Measurements from ENCODE around the gene JMJD4. TPM values are rescaled to one million over a fixed set of nuclear protein-coding genes. Genes with fewer than 3 reads are reported as not detected.

The JMJD4 gene
- total RNA-seq, 2 experiments from 2014 or later, result 20.4 to 21.6 TPM

DNA sequence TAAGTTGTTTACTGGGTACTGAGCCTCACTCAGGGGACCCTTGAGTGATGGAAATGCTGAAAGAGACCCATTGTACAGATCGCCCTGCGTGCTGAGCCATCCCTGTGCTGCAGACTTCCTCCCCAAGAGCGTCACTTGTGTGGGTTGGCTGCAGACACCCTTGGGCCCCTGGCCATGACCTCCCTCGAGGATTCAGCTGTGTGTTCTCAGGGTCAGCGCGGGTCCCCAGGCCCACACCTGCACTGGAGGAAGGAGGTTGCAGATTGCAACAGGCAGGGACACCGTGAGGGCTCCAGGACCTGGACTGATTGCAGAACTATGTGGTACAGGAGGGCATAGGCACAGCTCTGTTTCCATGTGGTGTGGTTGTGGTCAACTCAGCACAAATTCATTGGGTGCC, 4.5 kb upstream of the JMJD4 start:
- DNase-seq (no peak), ATAC-seq (ENCODE audit: low read depth) (no peak)
- peaks cover 20% of the 10 kb centered on the region for H3K4me1 Mint-ChIP-seq
- no peak overlapping the region for H3K27ac Mint-ChIP-seq
- H3K36me3 Mint-ChIP-seq, result peaks cover 2% of the 10 kb centered on the region
- no peak overlapping the region for H3K4me3 Mint-ChIP-seq
- POLR2A ChIA-PET, result no interaction called here
- no peaks in the 10 kb centered on the region for H3K9me3 Mint-ChIP-seq
- no peaks in the 10 kb centered on the region for H3K27me3 Mint-ChIP-seq

DNA sequence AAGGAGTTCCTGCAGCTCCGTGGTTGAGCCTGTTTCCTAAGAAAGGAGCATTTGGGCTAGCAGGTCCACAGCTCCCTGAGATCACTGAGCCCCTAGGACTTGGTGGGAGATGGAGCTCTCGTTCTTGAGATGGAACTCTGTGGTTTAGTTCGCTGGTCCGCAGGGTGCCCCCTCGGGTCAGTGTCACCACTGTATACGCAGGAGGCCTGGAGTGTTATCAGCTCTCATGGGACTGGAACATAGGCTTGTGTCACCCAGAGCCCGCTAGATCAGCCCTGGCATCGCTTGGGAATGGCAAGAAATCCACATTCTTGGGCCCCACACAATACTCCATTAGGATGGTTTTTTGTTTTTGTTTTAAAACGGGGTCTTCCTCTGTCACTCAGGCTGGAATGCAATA, 3.7 kb upstream of the JMJD4 start:
- Mint-ChIP-seq H3K36me3 (peaks cover 2% of the 10 kb centered on the region), H3K4me3 (no peak overlapping the region), H3K9me3 (no peaks in the 10 kb centered on the region), H3K27me3 (no peaks in the 10 kb centered on the region), H3K4me1 (peaks cover 20% of the 10 kb centered on the region), H3K27ac (no peak overlapping the region)
- no peak for DNase-seq
- POLR2A ChIA-PET, result no interaction called here
- ATAC-seq (ENCODE audit: low read depth), result no peak

DNA sequence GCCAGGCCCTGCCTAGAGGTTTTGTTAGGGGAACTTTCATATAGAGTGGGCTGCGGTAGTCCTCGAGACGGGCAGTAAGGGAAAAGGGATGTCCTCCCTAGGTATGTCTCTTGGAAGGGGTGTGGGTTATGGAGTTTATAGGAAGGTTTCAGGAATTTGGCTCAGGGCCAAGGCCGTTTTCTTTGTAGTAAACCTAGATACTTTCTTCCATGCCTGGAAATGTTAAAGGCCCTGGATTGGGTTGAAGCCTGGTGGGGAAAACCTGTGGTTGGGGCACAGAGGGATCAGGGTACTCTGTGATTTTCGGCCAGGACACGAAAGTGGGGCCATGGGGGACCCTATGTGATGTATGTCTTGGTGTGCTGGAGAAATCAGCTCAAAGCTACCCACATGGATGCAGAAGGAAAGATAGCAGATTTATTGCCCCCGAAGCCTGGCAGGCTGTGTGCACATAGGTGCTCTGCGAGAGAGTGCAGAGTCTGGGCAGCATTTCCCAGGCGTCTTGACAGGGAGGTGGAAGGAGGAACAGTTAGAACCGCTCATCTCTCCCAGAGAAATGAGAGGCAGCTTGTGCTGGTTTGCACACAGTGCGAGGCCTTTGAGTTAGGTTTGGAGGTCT, 1.8 kb upstream of the JMJD4 start:
- POLR2A ChIA-PET, result interaction anchor here (1.0 to 1.2 kb wide), 2 partner anchors 8 to 16 kb away, joined by 3 read pairs; no protein-coding TSS in a partner anchor
- Mint-ChIP-seq H3K36me3 (peaks cover 2% of the 10 kb centered on the region), H3K9me3 (no peaks in the 10 kb centered on the region), H3K4me3 (no peak overlapping the region), H3K27ac (no peak overlapping the region), H3K4me1 (peaks cover 25% of the 10 kb centered on the region), H3K27me3 (no peaks in the 10 kb centered on the region)
- ATAC-seq (ENCODE audit: low read depth) (no peak), DNase-seq (no peak)

DNA sequence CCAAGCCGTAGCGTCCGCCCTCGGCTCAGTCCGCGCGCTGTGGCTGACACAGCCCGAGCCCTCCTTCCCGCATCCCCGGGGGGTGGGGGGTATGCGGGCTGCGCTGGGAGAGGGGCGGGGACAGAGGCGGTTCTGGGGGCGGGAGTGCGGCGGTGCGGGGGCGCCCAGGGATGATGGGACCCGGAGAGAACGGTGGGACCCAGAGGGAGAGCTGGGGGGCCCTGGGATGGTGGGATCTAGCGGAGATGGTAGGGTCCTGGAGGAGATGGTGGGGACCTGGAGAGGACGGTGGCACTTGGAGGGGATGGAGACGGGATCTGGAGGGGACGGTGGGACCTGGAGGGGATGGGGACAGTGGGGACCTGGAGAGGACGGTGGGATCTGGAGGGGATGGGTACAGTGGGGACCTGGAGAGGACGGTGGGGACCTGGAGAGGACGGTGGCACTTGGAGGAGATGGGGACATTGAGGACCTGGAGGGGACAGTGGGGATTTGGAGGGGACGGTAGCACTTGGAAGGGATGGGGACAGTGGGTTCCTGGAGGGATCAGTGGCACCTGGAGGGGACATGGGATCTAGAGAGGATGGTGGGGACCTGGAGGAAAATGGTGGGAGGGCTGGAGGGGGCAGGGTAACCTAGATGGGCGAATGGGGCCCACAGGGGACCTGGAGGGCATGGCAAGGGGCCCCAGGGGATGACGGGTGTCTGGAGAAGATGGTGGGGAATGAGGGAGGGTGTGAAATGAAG, 610 bp upstream of the JMJD4 start:
- no peak for DNase-seq
- Mint-ChIP-seq H3K27me3 (no peaks in the 10 kb centered on the region), H3K36me3 (peaks cover 2% of the 10 kb centered on the region), H3K4me3 (peak overlapping the region; percentile 97), H3K9me3 (no peaks in the 10 kb centered on the region), H3K27ac (peak overlapping the region; percentile 96), H3K4me1 (peaks cover 23% of the 10 kb centered on the region)
- POLR2A ChIA-PET, result interaction anchor here (0.6 to 1.0 kb wide), 3 partner anchors 17 to 724 kb away, joined by 3 read pairs; no protein-coding TSS in a partner anchor
- ATAC-seq (ENCODE audit: low read depth), result no peak

DNA sequence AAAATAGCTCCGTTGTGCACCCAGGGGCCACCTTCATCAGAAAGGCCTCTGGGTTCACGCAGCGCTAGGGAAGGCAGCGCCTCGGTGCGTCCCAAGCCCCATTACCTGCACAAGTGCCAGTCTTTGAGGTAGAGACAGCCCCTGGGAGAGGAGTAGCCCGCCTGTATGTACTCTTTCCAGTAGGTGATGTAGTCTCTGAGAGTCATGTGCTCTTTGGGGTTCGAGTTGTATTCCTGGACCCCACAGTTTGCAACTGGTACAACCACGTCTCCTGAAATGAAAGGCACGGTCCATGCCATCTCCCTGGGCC, 601 bp downstream of the JMJD4 start:
- ATAC-seq (ENCODE audit: low read depth) (peak; percentile 3), DNase-seq (no peak)
- H3K9me3 Mint-ChIP-seq, result no peaks in the 10 kb centered on the region
- H3K4me3 Mint-ChIP-seq, result peak overlapping the region; percentile 97
- H3K27me3 Mint-ChIP-seq, result no peaks in the 10 kb centered on the region
- H3K27ac Mint-ChIP-seq, result peak overlapping the region; percentile 96
- POLR2A ChIA-PET, result interaction anchor here (0.9 kb wide), 1 partner anchor 53 kb away, joined by 3 read pairs; no protein-coding TSS in a partner anchor
- H3K4me1 Mint-ChIP-seq, result peaks cover 16% of the 10 kb centered on the region
- no peaks in the 10 kb centered on the region for H3K36me3 Mint-ChIP-seq

DNA sequence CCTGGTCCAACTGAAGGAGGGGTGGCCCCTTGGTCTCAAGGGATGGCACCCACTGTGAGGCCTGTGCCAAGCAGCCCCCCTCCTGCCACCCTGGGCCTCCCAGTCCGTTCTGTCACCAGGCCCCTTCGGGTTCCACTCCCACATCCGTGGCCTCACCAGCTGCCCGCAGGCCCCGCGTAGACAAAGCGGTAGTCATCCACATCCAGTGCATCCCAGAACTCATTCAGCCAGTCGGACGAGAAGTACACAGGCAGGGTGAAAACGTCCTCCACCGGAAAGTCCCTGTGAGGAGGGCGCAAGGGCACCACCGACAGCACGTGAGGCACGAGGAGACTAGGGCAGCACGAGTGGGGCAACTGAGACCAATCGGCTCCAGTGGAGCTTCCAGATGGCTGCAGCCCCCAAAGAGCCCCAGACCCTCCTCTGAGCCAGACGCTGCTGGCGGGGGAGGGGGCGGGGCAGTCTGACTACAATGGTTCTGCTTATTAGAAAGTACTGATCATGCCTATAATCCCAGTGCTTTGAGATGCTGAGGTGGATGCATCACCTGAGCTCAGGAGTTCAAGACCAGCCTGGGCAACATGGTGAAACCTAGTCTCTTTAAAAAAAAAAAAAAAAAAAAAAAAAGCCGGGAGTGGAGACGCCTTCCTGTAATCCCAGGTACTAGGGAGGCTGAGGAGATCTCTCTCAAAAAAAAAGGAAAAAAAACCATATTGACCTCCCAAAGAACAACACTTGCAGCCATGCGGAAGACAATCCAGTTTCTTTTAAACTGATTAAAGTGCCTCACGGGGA, 1.2 kb downstream of the JMJD4 start:
- POLR2A ChIA-PET, result interaction anchor here (0.7 kb wide), 1 partner anchor 27 kb away, joined by 4 read pairs; no protein-coding TSS in a partner anchor
- peak overlapping the region; percentile 97 for H3K4me3 Mint-ChIP-seq
- H3K27me3 Mint-ChIP-seq, result no peaks in the 10 kb centered on the region
- peaks cover 16% of the 10 kb centered on the region for H3K4me1 Mint-ChIP-seq
- H3K27ac Mint-ChIP-seq, result peak overlapping the region; percentile 96
- DNase-seq (no peak), ATAC-seq (ENCODE audit: low read depth) (no peak)
- no peaks in the 10 kb centered on the region for H3K36me3 Mint-ChIP-seq
- H3K9me3 Mint-ChIP-seq, result no peaks in the 10 kb centered on the region

DNA sequence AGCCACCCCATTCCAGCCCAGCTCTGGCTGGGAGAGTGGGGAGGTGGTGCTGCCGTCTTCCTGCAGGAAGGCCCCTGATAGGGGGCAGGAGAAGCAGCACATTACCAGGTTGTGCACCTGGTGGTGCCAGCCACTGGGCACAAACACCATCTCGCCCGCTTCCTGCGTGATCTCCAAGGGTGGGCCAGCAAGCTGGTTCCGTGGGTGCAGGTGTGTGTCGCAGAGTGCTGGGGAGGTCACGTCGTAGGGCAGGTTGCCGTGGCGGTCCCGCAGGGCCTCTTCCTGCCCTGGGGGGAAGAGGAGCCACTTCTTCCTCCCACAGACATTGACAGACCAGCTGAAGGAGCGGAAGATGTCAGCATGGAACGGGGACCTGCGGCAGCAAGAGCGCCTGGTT, 1.8 kb downstream of the JMJD4 start:
- DNase-seq (no peak), ATAC-seq (ENCODE audit: low read depth) (no peak)
- Mint-ChIP-seq H3K4me1 (peaks cover 18% of the 10 kb centered on the region), H3K4me3 (peak overlapping the region; percentile 97), H3K9me3 (no peaks in the 10 kb centered on the region), H3K27me3 (no peaks in the 10 kb centered on the region), H3K27ac (peak overlapping the region; percentile 21), H3K36me3 (no peaks in the 10 kb centered on the region)
- POLR2A ChIA-PET, result no interaction called here

DNA sequence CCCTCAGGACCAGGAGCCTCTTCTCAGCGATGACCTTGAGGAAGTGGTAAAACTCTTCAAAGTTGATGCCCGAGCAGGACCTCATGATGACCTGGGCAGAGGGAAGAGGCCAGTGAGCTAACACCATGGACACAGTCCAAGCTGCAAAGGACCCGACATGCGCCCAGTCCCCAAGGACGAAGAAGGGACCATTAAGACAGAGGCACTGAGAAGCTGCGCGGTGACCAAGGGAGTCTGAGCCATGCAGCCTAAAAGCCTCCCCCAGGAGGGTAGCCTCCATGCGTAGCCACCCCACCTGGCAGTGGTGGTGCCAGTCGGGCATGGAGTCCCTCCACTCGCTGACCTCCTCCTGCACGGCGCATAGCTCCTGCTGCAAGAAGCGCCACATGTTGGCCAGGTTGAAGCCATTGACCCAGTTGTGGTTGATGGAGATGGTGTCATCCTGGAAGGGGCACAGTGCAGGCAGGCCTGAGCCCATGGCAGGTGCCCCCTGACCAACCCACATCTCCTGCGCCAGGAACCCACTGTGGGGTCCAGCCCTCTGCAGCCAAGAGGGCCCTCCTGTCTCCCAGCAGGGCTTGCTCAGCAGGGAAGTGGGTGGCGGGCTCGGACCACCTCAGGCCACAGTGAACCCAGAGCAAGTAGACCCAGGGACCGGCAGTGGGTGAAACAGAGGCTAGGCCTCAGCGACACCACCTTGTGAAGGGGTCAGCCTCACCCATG, 2.4 kb downstream of the JMJD4 start:
- POLR2A ChIA-PET, result no interaction called here
- Mint-ChIP-seq H3K9me3 (no peaks in the 10 kb centered on the region), H3K4me3 (no peak overlapping the region), H3K27ac (no peak overlapping the region), H3K27me3 (peaks cover 3% of the 10 kb centered on the region), H3K4me1 (peaks cover 18% of the 10 kb centered on the region), H3K36me3 (no peaks in the 10 kb centered on the region)
- no peak for DNase-seq
- no peak for ATAC-seq (ENCODE audit: low read depth)

DNA sequence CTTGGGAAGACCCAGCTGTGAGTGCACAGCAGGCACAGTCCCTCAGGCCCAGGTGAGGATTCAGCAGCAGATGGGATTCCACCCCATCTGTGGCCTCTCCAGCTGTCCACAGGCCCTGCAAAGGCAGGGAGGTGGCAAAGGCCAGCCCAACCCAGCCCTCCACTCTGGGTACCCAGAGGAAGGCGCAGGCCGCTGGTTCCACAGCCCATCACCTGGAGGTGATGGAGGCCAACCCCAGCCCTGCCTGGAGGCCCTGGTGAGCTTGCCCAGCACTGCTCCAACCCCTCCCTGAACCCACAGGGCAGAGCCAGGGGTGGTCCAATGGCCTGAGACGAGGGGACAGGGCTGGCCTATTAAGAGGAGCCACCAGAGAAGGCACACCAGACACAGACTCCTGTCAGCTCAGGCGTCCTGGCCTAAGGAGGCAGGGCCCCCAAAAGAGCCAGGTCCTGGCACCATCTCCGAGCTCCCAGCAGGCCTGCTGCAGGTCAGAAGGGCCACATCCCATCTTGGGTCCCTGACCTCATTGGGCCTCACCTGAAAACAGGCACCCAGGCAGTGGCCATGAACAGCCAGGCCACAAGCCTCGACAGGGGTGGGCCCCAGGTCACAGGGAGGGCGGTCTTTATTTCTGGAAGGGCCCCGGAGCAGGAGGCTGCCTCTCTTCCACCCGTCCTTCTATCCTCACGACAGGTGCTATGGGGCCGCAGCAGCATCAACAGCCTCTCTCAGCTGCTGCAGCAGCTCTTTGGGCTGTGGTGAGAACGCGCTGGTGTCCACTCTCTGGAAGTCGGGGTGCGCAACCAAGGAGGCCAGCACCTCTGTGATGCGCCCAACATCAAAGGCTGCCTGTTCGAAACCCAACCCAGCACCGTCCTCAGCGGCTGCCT, 3.2 kb downstream of the JMJD4 start:
- ATAC-seq (ENCODE audit: low read depth) (no peak), DNase-seq (no peak)
- Mint-ChIP-seq H3K27ac (no peak overlapping the region), H3K27me3 (peaks cover 9% of the 10 kb centered on the region), H3K4me3 (no peak overlapping the region), H3K4me1 (peaks cover 16% of the 10 kb centered on the region), H3K36me3 (no peaks in the 10 kb centered on the region), H3K9me3 (no peaks in the 10 kb centered on the region)
- POLR2A ChIA-PET, result no interaction called here

DNA sequence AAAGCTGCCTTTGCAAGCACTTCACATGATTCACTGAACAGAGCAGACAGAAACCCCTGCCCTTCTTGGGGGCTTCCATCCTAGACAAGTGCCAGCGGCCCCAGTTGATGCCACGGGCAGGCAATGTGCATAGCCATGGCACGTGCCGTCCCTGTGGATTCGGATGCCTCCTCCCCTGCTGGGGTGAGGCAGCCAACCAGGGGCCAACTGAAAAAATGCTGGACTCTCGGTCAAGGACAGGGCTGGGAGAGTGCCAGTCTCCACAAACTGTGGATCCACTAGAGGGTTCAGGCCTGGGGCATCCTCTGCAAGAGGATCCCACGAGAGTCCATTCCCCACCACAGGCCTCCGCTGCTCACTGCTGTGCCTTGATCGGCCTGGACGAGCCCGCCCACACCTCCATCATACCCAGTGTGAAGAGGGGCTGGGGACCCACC, 3.8 kb downstream of the JMJD4 start:
- H3K27ac Mint-ChIP-seq, result no peak overlapping the region
- H3K4me1 Mint-ChIP-seq, result peaks cover 16% of the 10 kb centered on the region
- H3K27me3 Mint-ChIP-seq, result peaks cover 15% of the 10 kb centered on the region
- peaks cover 2% of the 10 kb centered on the region for H3K9me3 Mint-ChIP-seq
- ATAC-seq (ENCODE audit: low read depth) (no peak), DNase-seq (no peak)
- POLR2A ChIA-PET, result no interaction called here
- no peaks in the 10 kb centered on the region for H3K36me3 Mint-ChIP-seq
- H3K4me3 Mint-ChIP-seq, result no peak overlapping the region

DNA sequence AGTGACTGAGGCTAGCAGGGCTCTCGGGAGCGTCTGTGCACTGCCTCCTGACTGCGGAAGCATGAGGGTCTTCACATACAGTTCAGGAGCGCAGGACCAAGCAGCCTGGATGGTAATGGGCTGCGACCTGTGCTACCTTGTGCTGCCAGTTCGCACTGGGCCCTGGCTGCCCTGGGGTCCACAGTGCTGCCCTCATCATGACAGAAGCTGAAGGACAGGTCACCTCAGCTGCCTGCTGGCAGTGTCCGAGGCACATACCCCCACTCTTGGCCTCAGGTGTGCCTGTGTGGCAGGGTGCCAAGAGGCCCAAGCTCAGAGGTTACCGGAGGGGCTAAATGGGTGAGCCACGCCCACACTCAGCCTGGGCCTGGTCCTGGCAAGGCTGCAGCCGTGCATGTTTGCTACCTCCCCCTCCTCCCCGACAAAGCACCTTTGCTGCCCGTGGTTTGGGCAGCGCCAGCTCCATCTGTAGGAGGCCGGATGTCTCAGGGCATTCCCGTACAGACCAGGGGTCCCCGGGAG, 4.4 kb downstream of the JMJD4 start:
- peaks cover 18% of the 10 kb centered on the region for H3K27me3 Mint-ChIP-seq
- H3K27ac Mint-ChIP-seq, result no peak overlapping the region
- ATAC-seq (ENCODE audit: low read depth) (no peak), DNase-seq (no peak)
- H3K9me3 Mint-ChIP-seq, result peaks cover 2% of the 10 kb centered on the region
- H3K4me3 Mint-ChIP-seq, result no peak overlapping the region
- POLR2A ChIA-PET, result interaction anchor here (0.6 kb wide), 1 partner anchor 302 kb away, joined by 3 read pairs; no protein-coding TSS in a partner anchor
- H3K4me1 Mint-ChIP-seq, result peaks cover 11% of the 10 kb centered on the region
- no peaks in the 10 kb centered on the region for H3K36me3 Mint-ChIP-seq

DNA sequence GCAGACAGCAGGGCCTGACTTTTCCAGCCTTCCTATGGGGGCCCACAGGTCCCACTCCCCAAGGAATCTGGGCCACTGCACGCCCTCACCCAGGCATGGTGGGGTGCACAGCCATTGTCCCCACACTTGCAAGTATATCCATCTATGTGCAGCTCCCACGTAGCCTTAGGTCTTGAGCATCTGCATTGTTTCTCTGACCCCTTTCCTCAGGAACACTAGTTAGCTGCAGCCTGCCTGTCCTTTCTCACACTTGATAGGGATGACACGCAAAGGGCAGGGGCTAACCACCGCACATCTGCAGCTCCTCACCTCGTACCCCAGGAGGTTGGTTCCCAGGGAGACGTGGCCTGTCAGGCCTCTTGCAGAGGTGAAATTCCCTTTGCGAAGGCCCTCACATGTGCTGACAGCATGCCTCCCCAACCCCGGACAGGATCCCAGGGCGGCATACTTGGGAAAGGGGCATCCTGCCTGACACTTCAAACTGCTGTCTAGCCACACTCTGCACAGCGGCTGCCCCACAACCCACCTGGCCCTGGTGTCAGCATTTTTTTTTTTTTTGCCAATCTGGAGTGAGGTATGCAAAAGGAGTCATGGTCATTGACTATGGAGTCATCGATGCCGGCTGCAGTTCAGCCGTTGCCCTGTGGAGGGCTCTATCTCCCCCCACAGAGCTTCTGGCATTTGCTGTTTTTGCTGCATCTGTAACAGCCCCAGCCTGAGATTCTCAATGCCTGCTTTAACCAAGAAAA, 5.0 kb downstream of the JMJD4 start:
- DNase-seq, result no peak
- peaks cover 2% of the 10 kb centered on the region for H3K9me3 Mint-ChIP-seq
- no peaks in the 10 kb centered on the region for H3K36me3 Mint-ChIP-seq
- POLR2A ChIA-PET, result interaction anchor here (0.6 to 1.0 kb wide), 3 partner anchors 8 to 301 kb away, joined by 3 read pairs; no protein-coding TSS in a partner anchor
- no peak overlapping the region for H3K27ac Mint-ChIP-seq
- H3K27me3 Mint-ChIP-seq, result peaks cover 22% of the 10 kb centered on the region
- H3K4me1 Mint-ChIP-seq, result peaks cover 10% of the 10 kb centered on the region
- no peak for ATAC-seq (ENCODE audit: low read depth)
- no peak overlapping the region for H3K4me3 Mint-ChIP-seq

Measured in activated naive CD8-positive, alpha-beta T cell treated with anti-CD3 and anti-CD28 coated beads, Interleukin-2, amount 10 ng/mL, durations not matched to agents 7 days and 5 days (primary cell).